Tongue (tissue), 2 donors: ENCODE data around the gene ZNF816. TPM values are rescaled to one million over a fixed set of nuclear protein-coding genes. Genes with fewer than 3 reads are reported as not detected.
A peak's percentile ranks its signal among the peaks of the same experiment; 100 is the strongest.
"Not testable (repeated sequence)": the region's sequence is repeated elsewhere in the genome, so short reads cannot be mapped to it uniquely, and the experiment has no call there.

ENCODE experiments used
- DNase-seq: peaks from one replicate; pipeline ENCODE4 v3.0.0-alpha.2; 2015
- total RNA-seq: library from RNA; depleted of rRNA; stranded (reverse); fragments of >200 nt; gene quantifications from one replicate; pipeline ENCODE4 v1.2.3, GENCODE V29; 2014

ZNF816 gene
- total RNA-seq, 1 donor from 2014 or later, result 11.7 TPM

GRCh38 chr19:52959613-52960295 lies 2.9 kb downstream of the ZNF816 start:
- DNase-seq, result no peak

- DNase-seq, result no peak
These were observed 5.1 kb downstream of the ZNF816 start for GRCh38 chr19:52957591-52957990.

- DNase-seq, result no peak
These were observed 5.8 kb downstream of the ZNF816 start for GRCh38 chr19:52956917-52957316.

- no peak for DNase-seq
These were observed 13.3 kb downstream of the ZNF816 start for GRCh38 chr19:52949422-52949821.

- DNase-seq, result no peak
These were observed 14.5 kb downstream of the ZNF816 start for GRCh38 chr19:52948025-52948770.

GRCh38 chr19:52946322-52947310 lies 16.1 kb downstream of the ZNF816 start:
- peak; percentile 80 for DNase-seq

GRCh38 chr19:52945652-52946321 lies 16.9 kb downstream of the ZNF816 start:
- DNase-seq, result no peak

- DNase-seq, result peak; percentile 15
These were observed 17.8 kb downstream of the ZNF816 start for GRCh38 chr19:52944703-52945493.

GRCh38 chr19:52943884-52944643 lies 18.6 kb downstream of the ZNF816 start:
- DNase-seq, result peak; percentile 27

GRCh38 chr19:52943134-52943883 lies 19.4 kb downstream of the ZNF816 start:
- no peak for DNase-seq

GRCh38 chr19:52942386-52943133 lies 20.1 kb downstream of the ZNF816 start:
- peak; percentile 94 for DNase-seq

- DNase-seq, result peak; percentile 58
These were observed 20.7 kb downstream of the ZNF816 start for GRCh38 chr19:52941941-52942385.

- DNase-seq, result not testable (repeated sequence)
These were observed 21.2 kb downstream of the ZNF816 start for GRCh38 chr19:52941523-52941922.

- not testable (repeated sequence) for DNase-seq
These were observed 21.8 kb downstream of the ZNF816 start for GRCh38 chr19:52940905-52941304.

- peak; percentile 26 for DNase-seq
These were observed 23.9 kb downstream of the ZNF816 start for GRCh38 chr19:52938761-52939160.

- DNase-seq, result no peak
These were observed 25.7 kb downstream of the ZNF816 start for GRCh38 chr19:52936954-52937325.

GRCh38 chr19:52936151-52936953 lies 26.3 kb downstream of the ZNF816 start:
- no peak for DNase-seq

GRCh38 chr19:52935434-52935833 lies 27.2 kb downstream of the ZNF816 start:
- no peak for DNase-seq
